GM18868 (cell line): Measurements from ENCODE around the gene NCKAP5.

Experiments
- ATAC-seq: cut with Tn5 transposase; IDR thresholded peaks from one replicate; pipeline ENCODE4 v1.9.1; 2021; ENCODE audit warnings: mild to moderate bottlenecking, moderate library complexity; ENCODE audit not compliant: unreplicated experiment

NCKAP5 gene

GRCh38 chr2:133568172-133568571, at the start of gene NCKAP5:
NCKAP5 (minus strand) TSS chr2:133568463; CDS start chr2:133517526, 50,937 bp downstream.
- no peak for ATAC-seq

GRCh38 chr2:133609664-133610063, 41.4 kb upstream of the NCKAP5 start:
- ATAC-seq = no peak

- ATAC-seq = no peak
Measured at GRCh38 chr2:133608291-133608690, 40.0 kb upstream of the NCKAP5 start.

- ATAC-seq = no peak
Measured at GRCh38 chr2:133607679-133608078, 39.4 kb upstream of the NCKAP5 start.

DNA sequence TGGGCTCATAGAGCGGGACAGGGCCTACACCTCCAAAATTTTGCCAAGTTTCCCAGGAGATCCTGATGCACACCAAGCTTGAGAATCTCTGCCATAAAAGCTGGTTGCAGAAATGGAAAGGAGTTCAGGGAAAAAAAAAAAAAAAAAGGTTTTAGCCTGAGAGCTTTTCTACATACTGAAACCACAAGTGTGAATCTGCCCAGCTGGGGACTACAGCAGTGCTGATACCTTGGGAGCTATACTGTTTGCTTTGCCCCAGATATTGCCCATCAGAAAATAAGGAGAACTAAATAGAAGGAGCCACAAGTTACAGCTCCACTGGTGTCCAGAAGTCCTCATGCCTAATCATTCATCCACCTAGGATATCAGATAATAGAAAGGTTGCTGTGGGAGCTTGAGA, 38.4 kb upstream of the NCKAP5 start:
- no peak for ATAC-seq

GRCh38 chr2:133605766-133606137, 37.5 kb upstream of the NCKAP5 start:
- no peak for ATAC-seq

- ATAC-seq = no peak
Measured at GRCh38 chr2:133605011-133605765, 36.9 kb upstream of the NCKAP5 start.

DNA sequence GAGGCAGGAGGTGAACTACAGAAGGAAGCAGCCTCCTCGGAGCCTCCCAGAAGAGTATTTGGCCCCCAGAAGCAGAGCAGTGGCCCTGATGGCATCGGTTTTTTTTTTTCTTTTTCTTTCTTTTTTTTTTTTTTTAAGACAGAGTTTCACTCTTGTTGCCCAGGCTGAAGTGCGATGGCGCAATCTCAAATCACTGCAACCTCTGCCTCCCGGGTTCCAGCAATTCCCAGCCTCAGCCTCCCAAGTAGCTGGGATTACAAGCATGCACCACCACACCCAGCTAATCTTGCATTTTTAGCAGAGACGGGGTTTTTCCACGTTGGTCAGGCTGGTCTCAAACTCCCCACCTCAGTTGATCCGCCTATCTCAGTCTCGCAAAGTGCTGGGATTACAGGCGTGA, 34.8 kb upstream of the NCKAP5 start:
- no peak for ATAC-seq

GRCh38 chr2:133602538-133602937, 34.3 kb upstream of the NCKAP5 start:
- no peak for ATAC-seq

DNA sequence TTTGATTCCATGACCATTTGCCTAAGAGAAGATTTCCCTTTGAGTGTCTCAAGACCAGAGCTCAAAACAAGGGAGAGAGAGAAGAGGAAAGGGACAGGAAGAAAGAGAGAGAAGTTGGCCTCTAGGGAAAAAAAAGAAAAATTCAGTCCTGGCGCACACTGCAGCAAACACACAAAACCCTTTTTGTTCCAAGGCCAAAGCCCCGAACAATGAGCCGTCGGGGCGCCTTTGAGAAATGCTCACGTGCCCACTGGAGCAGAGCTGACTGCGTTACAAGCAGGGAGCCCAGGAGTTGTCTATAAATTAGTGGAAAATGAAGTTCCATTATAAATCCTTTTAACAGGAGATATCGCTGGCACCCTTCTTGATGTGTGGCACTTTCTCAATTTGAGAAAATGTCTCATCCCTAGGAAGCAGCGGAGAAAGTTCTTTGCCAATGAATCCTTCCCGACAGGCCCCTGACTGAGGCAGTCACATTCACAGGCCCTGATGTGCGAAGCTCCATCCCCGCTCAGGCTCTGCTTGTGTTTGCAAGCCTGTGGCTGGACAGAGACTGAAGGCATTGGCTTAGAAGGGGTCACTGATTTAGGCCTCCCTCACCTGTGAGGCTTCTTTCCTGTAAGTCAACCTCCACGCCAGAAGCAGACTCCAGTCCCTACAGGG, 32.1 kb upstream of the NCKAP5 start:
- ATAC-seq = no peak

GRCh38 chr2:133599811-133600210, 31.5 kb upstream of the NCKAP5 start:
- no peak for ATAC-seq

GRCh38 chr2:133599211-133599803, 31.0 kb upstream of the NCKAP5 start:
- ATAC-seq = no peak

DNA sequence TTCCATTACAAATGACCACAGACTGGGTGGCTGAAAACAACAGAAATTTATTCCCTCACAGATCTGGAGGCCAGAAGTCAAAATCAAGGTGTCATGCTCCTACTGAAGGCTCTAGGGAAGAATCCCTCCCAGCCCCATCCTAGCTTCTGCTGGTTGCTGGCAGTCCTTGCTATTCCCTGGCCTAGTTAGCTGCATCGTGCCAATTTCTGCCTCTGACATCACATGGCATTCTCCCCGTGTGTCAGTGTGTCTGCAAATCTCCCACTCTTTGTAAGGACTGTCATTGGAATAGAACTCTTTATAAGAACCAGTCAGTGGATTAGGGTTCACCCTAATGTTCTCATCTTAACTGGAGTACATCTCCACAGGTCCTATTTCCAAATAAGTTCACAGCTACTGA, 30.5 kb upstream of the NCKAP5 start:
- ATAC-seq = no peak

- no peak for ATAC-seq
Measured at GRCh38 chr2:133596701-133597393, 28.6 kb upstream of the NCKAP5 start.

DNA sequence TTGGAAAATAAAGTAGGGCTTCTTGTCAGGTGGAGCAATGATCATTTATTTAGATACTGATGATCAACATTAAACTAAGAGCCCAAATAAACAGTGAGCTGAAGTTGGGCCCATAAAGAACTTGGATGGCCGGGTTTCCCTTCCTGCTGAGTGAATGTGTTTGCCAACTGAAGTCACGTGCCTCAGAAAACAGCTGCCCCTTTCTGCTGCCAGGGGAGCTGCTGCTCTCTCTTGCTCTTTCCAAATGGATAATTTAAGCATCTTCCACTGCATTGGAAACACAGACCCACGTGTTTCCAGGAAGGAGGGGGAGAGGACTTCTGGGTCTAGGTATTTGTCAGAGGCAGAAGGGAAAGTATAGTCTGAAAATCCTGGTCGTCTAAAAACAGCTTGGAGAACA, 22.9 kb upstream of the NCKAP5 start:
- no peak for ATAC-seq

DNA sequence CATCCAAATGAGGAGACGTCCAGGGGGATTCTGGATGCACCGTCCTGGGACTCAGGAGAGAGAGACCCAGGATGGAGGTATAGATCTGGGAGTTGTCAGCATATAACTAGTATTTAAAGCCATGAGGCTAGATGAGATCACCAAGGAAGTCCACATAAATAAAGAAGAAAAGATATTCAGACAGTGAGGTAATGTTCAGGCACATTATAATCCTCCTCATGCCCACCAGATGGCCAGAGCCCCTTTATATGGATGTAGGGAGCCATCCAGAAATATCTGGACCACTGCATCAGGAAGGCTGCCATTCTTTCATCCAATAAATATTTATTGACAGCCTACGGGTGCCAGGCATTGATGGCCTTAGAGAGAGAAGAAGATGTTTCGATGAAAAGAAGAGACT, 21.2 kb upstream of the NCKAP5 start:
- ATAC-seq = no peak

DNA sequence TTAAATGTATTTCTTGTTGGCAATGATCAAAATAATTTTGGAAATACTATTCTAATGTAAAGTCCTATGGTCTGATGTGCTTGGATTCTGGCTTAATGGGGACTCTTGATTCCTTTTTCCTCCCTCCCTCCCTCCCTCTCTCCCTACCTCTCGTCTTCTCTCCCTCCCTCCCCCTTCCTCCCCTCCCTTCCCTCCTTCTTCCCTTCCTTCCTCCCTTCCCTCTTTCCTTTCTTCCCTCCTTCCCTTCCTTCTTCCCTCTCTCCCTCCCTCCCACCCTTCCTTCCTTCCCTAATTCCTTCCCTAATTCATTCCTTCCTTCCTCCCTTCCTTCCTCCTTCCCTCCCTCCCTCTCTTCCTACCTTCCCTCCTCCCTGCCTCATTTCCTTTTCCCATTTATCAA, 19.9 kb upstream of the NCKAP5 start:
- ATAC-seq = no peak

GRCh38 chr2:133586978-133587377, 18.7 kb upstream of the NCKAP5 start:
- no peak for ATAC-seq

- no peak for ATAC-seq
Measured at GRCh38 chr2:133581010-133581760, 12.9 kb upstream of the NCKAP5 start.

GRCh38 chr2:133579274-133579673, 11.0 kb upstream of the NCKAP5 start:
- no peak for ATAC-seq

DNA sequence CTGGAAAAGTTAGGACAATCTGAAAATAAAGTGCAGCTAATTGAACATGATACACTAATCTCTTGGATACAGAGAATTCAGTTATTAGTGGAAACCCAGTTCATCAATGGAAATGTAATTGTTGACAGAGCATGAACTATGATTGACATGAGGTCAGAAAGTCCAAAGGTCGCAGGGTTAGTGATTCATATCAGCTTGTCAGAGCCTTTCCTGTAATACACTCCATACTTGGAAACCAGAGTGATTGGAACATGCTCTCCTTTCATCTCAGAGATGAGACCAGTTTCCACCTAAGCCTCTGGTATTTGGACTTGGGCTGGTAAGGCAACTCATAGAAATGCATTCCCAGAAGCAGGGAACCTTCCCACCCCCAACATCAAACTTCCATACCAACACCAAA, 8.5 kb upstream of the NCKAP5 start:
- ATAC-seq = no peak
